ENCODE measurements around the gene FGFR3. TPM values are rescaled to one million over a fixed set of nuclear protein-coding genes. Genes with fewer than 3 reads are reported as not detected.

FGFR3 gene
- total and polyA plus RNA-seq, 2 of the 8 experiments (the other 6 are each of a cell fraction or from before 2014, with no cell fraction given), result 9.0 to 19.5 TPM

GRCh38 chr4:1758306-1759121 is 34.6 kb upstream of the FGFR3 start (continued):
- no peak for TF ChIP-seq KDM1A (IDR thresholded peaks at IDR 0.05; ENCODE audit: borderline replicate concordance, low read length)
- no peak for TF ChIP-seq SP1 (IDR thresholded peaks at IDR 0.05; ENCODE audit: low read depth, low read length)
- TF ChIP-seq GTF2F1 (IDR thresholded peaks at IDR 0.05; ENCODE audit: borderline replicate concordance, low read depth, low read length), result no peak
- TF ChIP-seq NRF1 (IDR thresholded peaks at IDR 0.05; ENCODE audit: low read depth, low read length), result no peak
- no peak for TF ChIP-seq EZH2 (IDR thresholded peaks at IDR 0.05; ENCODE audit: low read depth, low read length, severe bottlenecking)
- no peak for TF ChIP-seq HDAC6 (IDR thresholded peaks at IDR 0.05; ENCODE audit: low read depth, low read length)
- no peak for TF ChIP-seq JUN (IDR thresholded peaks at IDR 0.05; ENCODE audit: low read depth, low read length)
- TF ChIP-seq POLR2AphosphoS5 (IDR thresholded peaks at IDR 0.05; ENCODE audit: low read depth, low read length), result no peak
- no peak for TF ChIP-seq PHF8 (conservative IDR thresholded peaks at IDR 0.05; ENCODE audit: low read depth, low read length)
- TF ChIP-seq TBP (IDR thresholded peaks at IDR 0.05; ENCODE audit: low read depth, low read length), result no peak

Measured in H1 (cell line).